Measurements from ENCODE around the gene ABL1.

ABL1 gene

GRCh38 chr9:130864541-130864940 lies 29.5 kb downstream of the ABL1 start:
- TF ChIP-seq POLR2AphosphoS5 (IDR thresholded peaks at IDR 0.05; ENCODE audit: low read depth, low read length) = no peak
- TF ChIP-seq, protein P1, sequence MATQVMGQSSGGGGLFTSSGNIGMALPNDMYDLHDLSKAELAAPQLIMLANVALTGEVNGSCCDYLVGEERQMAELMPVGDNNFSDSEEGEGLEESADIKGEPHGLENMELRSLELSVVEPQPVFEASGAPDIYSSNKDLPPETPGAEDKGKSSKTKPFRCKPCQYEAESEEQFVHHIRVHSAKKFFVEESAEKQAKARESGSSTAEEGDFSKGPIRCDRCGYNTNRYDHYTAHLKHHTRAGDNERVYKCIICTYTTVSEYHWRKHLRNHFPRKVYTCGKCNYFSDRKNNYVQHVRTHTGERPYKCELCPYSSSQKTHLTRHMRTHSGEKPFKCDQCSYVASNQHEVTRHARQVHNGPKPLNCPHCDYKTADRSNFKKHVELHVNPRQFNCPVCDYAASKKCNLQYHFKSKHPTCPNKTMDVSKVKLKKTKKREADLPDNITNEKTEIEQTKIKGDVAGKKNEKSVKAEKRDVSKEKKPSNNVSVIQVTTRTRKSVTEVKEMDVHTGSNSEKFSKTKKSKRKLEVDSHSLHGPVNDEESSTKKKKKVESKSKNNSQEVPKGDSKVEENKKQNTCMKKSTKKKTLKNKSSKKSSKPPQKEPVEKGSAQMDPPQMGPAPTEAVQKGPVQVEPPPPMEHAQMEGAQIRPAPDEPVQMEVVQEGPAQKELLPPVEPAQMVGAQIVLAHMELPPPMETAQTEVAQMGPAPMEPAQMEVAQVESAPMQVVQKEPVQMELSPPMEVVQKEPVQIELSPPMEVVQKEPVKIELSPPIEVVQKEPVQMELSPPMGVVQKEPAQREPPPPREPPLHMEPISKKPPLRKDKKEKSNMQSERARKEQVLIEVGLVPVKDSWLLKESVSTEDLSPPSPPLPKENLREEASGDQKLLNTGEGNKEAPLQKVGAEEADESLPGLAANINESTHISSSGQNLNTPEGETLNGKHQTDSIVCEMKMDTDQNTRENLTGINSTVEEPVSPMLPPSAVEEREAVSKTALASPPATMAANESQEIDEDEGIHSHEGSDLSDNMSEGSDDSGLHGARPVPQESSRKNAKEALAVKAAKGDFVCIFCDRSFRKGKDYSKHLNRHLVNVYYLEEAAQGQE (IDR thresholded peaks at IDR 0.05; ENCODE audit: insufficient read depth in 1 of 2, low read depth in 2 of 2, low read length in 2 of 2) = no peak
- TF ChIP-seq SIN3A (IDR thresholded peaks at IDR 0.05; ENCODE audit: borderline replicate concordance, insufficient read depth, low read length) = no peak

DNA sequence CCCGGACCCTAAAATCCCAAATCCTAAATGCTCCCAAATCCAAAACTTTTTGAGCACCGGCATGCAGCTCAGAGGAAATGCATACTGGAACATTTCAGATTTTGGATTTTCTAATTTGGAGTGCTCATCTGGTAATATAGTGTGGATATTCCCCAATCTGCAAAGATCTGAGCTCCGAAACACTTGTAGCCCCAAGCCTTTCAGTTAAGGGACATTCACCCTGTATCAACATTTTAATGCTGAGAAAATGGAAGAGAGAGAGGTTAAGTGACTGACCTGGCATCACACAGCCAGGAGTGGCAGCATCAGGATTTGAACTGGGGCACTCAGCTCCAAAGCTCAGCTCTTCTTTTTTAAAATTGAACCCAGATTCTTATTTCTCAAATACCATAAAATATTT lies 30.9 kb downstream of the ABL1 start:
- TF ChIP-seq SIN3A (IDR thresholded peaks at IDR 0.05; ENCODE audit: borderline replicate concordance, insufficient read depth, low read length) (no peak), FOXP2 (optimal IDR thresholded peaks at IDR 0.05; ENCODE audit: borderline replicate concordance, extremely low read depth, extremely low read length, insufficient read depth) (no peak), POLR2AphosphoS5 (IDR thresholded peaks at IDR 0.05; ENCODE audit: low read depth, low read length) (no peak), TAF1 (IDR thresholded peaks at IDR 0.05; ENCODE audit: borderline replicate concordance, insufficient read depth, low read length) (no peak)
- TF ChIP-seq, protein P1 (IDR thresholded peaks at IDR 0.05; ENCODE audit: insufficient read depth in 1 of 2, low read depth in 2 of 2, low read length in 2 of 2) = no peak

DNA sequence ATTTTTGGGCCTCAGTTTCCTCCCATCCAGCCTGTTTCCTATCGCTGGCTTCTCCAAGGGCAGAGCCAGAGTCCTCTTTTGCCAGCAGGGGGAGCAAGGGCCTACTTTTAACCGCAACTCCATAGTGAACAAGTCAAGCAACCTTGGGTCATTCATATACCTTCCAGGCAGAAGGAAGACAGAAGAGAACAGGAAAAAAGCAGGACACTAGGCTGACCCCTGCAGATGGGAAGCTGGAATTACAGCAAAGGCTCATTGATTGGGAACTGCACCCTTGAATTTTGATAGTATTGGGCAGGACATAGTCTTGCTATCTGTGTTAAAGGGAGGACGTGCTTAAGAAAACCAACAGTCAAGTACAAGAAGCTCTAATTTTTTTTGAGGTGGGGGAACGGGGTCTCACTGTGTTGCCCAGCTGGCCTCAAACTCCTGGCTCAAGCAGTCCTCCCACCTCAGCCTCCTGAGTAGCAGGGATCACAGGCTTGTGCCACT lies 31.5 kb downstream of the ABL1 start:
- TF ChIP-seq POLR2AphosphoS5 (IDR thresholded peaks at IDR 0.05; ENCODE audit: low read depth, low read length) = no peak
- no peak for TF ChIP-seq SIN3A (IDR thresholded peaks at IDR 0.05; ENCODE audit: borderline replicate concordance, insufficient read depth, low read length)
- TF ChIP-seq, protein P1 (IDR thresholded peaks at IDR 0.05; ENCODE audit: insufficient read depth in 1 of 2, low read depth in 2 of 2, low read length in 2 of 2) = no peak
- TF ChIP-seq FOXP2 (optimal IDR thresholded peaks at IDR 0.05; ENCODE audit: borderline replicate concordance, extremely low read depth, extremely low read length, insufficient read depth) = no peak
- TF ChIP-seq TAF1 (IDR thresholded peaks at IDR 0.05; ENCODE audit: borderline replicate concordance, insufficient read depth, low read length) = no peak

- TF ChIP-seq SIN3A (IDR thresholded peaks at IDR 0.05; ENCODE audit: borderline replicate concordance, insufficient read depth, low read length) = no peak
- TF ChIP-seq FOXP2 (optimal IDR thresholded peaks at IDR 0.05; ENCODE audit: borderline replicate concordance, extremely low read depth, extremely low read length, insufficient read depth) = no peak
- no peak for TF ChIP-seq POLR2AphosphoS5 (IDR thresholded peaks at IDR 0.05; ENCODE audit: low read depth, low read length)
- TF ChIP-seq, protein P1 (IDR thresholded peaks at IDR 0.05; ENCODE audit: insufficient read depth in 1 of 2, low read depth in 2 of 2, low read length in 2 of 2) = no peak
- no peak for TF ChIP-seq TAF1 (IDR thresholded peaks at IDR 0.05; ENCODE audit: borderline replicate concordance, insufficient read depth, low read length)
Measured at GRCh38 chr9:130867556-130867955, 32.5 kb downstream of the ABL1 start.

DNA sequence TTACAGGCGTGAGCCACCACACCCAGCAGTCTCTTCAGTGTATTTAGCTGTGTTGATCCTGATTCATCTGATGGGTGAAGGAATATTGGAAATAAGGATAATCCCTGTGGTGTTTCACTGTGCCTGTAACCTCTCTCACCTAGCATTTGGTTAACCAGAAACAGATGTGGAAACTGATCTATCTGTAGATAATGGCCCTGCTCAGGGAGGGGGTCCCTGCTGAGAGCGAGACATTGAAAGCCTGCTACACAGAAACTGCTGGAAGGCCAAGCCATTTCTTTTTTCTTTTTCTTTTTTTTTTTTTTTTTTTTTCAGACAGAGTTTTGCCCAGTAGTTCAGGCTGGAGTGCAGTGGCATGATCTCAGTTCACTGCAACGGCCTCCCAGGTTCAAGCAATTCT lies 33.2 kb downstream of the ABL1 start:
- TF ChIP-seq, protein P1 (IDR thresholded peaks at IDR 0.05; ENCODE audit: insufficient read depth in 1 of 2, low read depth in 2 of 2, low read length in 2 of 2) = no peak
- TF ChIP-seq SIN3A (IDR thresholded peaks at IDR 0.05; ENCODE audit: borderline replicate concordance, insufficient read depth, low read length) (no peak), POLR2AphosphoS5 (IDR thresholded peaks at IDR 0.05; ENCODE audit: low read depth, low read length) (no peak), FOXP2 (optimal IDR thresholded peaks at IDR 0.05; ENCODE audit: borderline replicate concordance, extremely low read depth, extremely low read length, insufficient read depth) (no peak), TAF1 (IDR thresholded peaks at IDR 0.05; ENCODE audit: borderline replicate concordance, insufficient read depth, low read length) (no peak)

All from PFSK-1 (cell line).